Activated T-cell treated with anti-CD3 and anti-CD28 coated beads, Interleukin-2, amount 50 U/mL, for 24 hours (primary cell): ENCODE data around the gene ICE2.
A peak's percentile ranks its signal among the peaks of the same experiment; 100 is the strongest.

Experiments used
- DNase-seq: peaks from one replicate; pipeline ENCODE4 v3.0.0-alpha.2; 2020
- H3K27ac Mint-ChIP-seq: 2 replicates; pipeline ENCODE4 v1.8.0; 2020; ENCODE audit warnings: mild to moderate bottlenecking, mixed read lengths
- H3K27me3 Mint-ChIP-seq: 2 replicates; pipeline ENCODE4 v1.8.0; 2020; ENCODE audit warnings: mixed read lengths
- H3K36me3 Mint-ChIP-seq: 2 replicates; pipeline ENCODE4 v1.8.0; 2020; ENCODE audit warnings: low read depth, mixed read lengths
- H3K4me1 Mint-ChIP-seq: 2 replicates; pipeline ENCODE4 v1.8.0; 2020; ENCODE audit warnings: low read depth, mixed read lengths
- H3K4me3 Mint-ChIP-seq: 2 replicates; pipeline ENCODE4 v1.8.0; 2020; ENCODE audit warnings: mild to moderate bottlenecking, moderate library complexity, mixed read lengths
- H3K9me3 Mint-ChIP-seq: 2 replicates; pipeline ENCODE4 v1.8.0; 2020; ENCODE audit warnings: mixed read lengths

The ICE2 gene

GRCh38 chr15:60373327-60373726 is 105.6 kb downstream of the ICE2 start:
- Mint-ChIP-seq H3K27me3 (no peaks in the 10 kb centered on the region), H3K36me3 (peaks cover 72% of the 10 kb centered on the region), H3K4me3 (no peak overlapping the region), H3K9me3 (no peaks in the 10 kb centered on the region), H3K4me1 (peaks cover 33% of the 10 kb centered on the region), H3K27ac (no peak overlapping the region)
- no peak for DNase-seq

- H3K4me3 Mint-ChIP-seq: no peak overlapping the region
Observed at GRCh38 chr15:60372756-60373155, 106.2 kb downstream of the ICE2 start.

GRCh38 chr15:60372227-60372626 is 106.7 kb downstream of the ICE2 start:
- H3K27me3 Mint-ChIP-seq: no peaks in the 10 kb centered on the region
- H3K4me1 Mint-ChIP-seq: peaks cover 33% of the 10 kb centered on the region
- DNase-seq: no peak
- H3K36me3 Mint-ChIP-seq: peaks cover 69% of the 10 kb centered on the region
- H3K9me3 Mint-ChIP-seq: no peaks in the 10 kb centered on the region
- no peak overlapping the region for H3K4me3 Mint-ChIP-seq
- no peak overlapping the region for H3K27ac Mint-ChIP-seq

More at GRCh38 chr15:60372756-60373155, 106.2 kb downstream of the ICE2 start:
- Mint-ChIP-seq H3K27me3 (no peaks in the 10 kb centered on the region), H3K4me1 (peaks cover 33% of the 10 kb centered on the region), H3K9me3 (no peaks in the 10 kb centered on the region), H3K27ac (no peak overlapping the region), H3K36me3 (peaks cover 69% of the 10 kb centered on the region)
- no peak for DNase-seq

GRCh38 chr15:60371175-60372051 is 107.5 kb downstream of the ICE2 start:
- peak overlapping the region; percentile 93 for H3K27ac Mint-ChIP-seq
- H3K4me3 Mint-ChIP-seq: peak overlapping the region; percentile 27
- no peak for DNase-seq
- H3K36me3 Mint-ChIP-seq: peaks cover 61% of the 10 kb centered on the region
- no peaks in the 10 kb centered on the region for H3K9me3 Mint-ChIP-seq
- H3K4me1 Mint-ChIP-seq: peaks cover 33% of the 10 kb centered on the region
- no peaks in the 10 kb centered on the region for H3K27me3 Mint-ChIP-seq

GRCh38 chr15:60370869-60371136 is 108.1 kb downstream of the ICE2 start:
- Mint-ChIP-seq H3K36me3 (peaks cover 58% of the 10 kb centered on the region), H3K27me3 (no peaks in the 10 kb centered on the region), H3K4me1 (peaks cover 33% of the 10 kb centered on the region), H3K4me3 (no peak overlapping the region), H3K9me3 (no peaks in the 10 kb centered on the region), H3K27ac (peak overlapping the region; percentile 93)
- DNase-seq: no peak

- Mint-ChIP-seq H3K27me3 (no peaks in the 10 kb centered on the region), H3K27ac (peak overlapping the region; percentile 93), H3K4me1 (peaks cover 32% of the 10 kb centered on the region), H3K4me3 (no peak overlapping the region), H3K36me3 (peaks cover 55% of the 10 kb centered on the region), H3K9me3 (no peaks in the 10 kb centered on the region)
- DNase-seq: no peak
Observed at GRCh38 chr15:60370105-60370868, 108.7 kb downstream of the ICE2 start.

- no peak for DNase-seq
- Mint-ChIP-seq H3K4me1 (peaks cover 32% of the 10 kb centered on the region), H3K4me3 (no peak overlapping the region), H3K27me3 (no peaks in the 10 kb centered on the region), H3K27ac (no peak overlapping the region), H3K36me3 (peaks cover 52% of the 10 kb centered on the region), H3K9me3 (no peaks in the 10 kb centered on the region)
Observed at GRCh38 chr15:60369696-60370095, 109.2 kb downstream of the ICE2 start.
